Measurements from ENCODE around the gene ANKRD6.

Gene ANKRD6

GRCh38 chr6:89489078-89489477, 56.1 kb downstream of the ANKRD6 start:
- Histone ChIP-seq H3K4me3 (ENCODE audit: low read length in 2 of 2) (no peak overlapping the region), H3K27me3 (ENCODE audit: control insufficient read depth in 1 of 2, insufficient read depth in 2 of 2, low read length in 2 of 2) (no peaks in the 10 kb centered on the region), H3K4me1 (ENCODE audit: control insufficient read depth, insufficient read depth, low read length) (no peaks in the 10 kb centered on the region), H3K9ac (ENCODE audit: low read length in 2 of 2) (no peak overlapping the region), H3K9me3 (ENCODE audit: control insufficient read depth in 2 of 2, low read length in 2 of 2) (no peaks in the 10 kb centered on the region), H3K27ac (ENCODE audit: low read length) (no peak overlapping the region), H3K36me3 (ENCODE audit: control insufficient read depth in 2 of 2, insufficient read depth in 2 of 2, low read length in 2 of 2) (no peaks in the 10 kb centered on the region)

- Histone ChIP-seq H3K9me3 (ENCODE audit: control insufficient read depth in 2 of 2, low read length in 2 of 2) (no peaks in the 10 kb centered on the region), H3K36me3 (ENCODE audit: control insufficient read depth in 2 of 2, insufficient read depth in 2 of 2, low read length in 2 of 2) (no peaks in the 10 kb centered on the region), H3K4me1 (ENCODE audit: control insufficient read depth, insufficient read depth, low read length) (no peaks in the 10 kb centered on the region), H3K27me3 (ENCODE audit: control insufficient read depth in 1 of 2, insufficient read depth in 2 of 2, low read length in 2 of 2) (no peaks in the 10 kb centered on the region), H3K4me3 (ENCODE audit: low read length in 2 of 2) (no peak overlapping the region), H3K9ac (ENCODE audit: low read length in 2 of 2) (no peak overlapping the region), H3K27ac (ENCODE audit: low read length) (no peak overlapping the region)
Observed at GRCh38 chr6:89492025-89492640, 59.2 kb downstream of the ANKRD6 start.

- no peaks in the 10 kb centered on the region for H3K36me3 ChIP-seq (ENCODE audit: control insufficient read depth in 2 of 2, insufficient read depth in 2 of 2, low read length in 2 of 2)
- H3K9ac ChIP-seq (ENCODE audit: low read length in 2 of 2) = no peak overlapping the region
- H3K27me3 ChIP-seq (ENCODE audit: control insufficient read depth in 1 of 2, insufficient read depth in 2 of 2, low read length in 2 of 2) = no peaks in the 10 kb centered on the region
- no peaks in the 10 kb centered on the region for H3K4me1 ChIP-seq (ENCODE audit: control insufficient read depth, insufficient read depth, low read length)
- no peak overlapping the region for H3K27ac ChIP-seq (ENCODE audit: low read length)
- H3K9me3 ChIP-seq (ENCODE audit: control insufficient read depth in 2 of 2, low read length in 2 of 2) = no peaks in the 10 kb centered on the region
- no peak overlapping the region for H3K4me3 ChIP-seq (ENCODE audit: low read length in 2 of 2)
Observed at GRCh38 chr6:89494131-89494793, 61.3 kb downstream of the ANKRD6 start.

- H3K4me3 ChIP-seq (ENCODE audit: low read length in 2 of 2) = no peak overlapping the region
- H3K27me3 ChIP-seq (ENCODE audit: control insufficient read depth in 1 of 2, insufficient read depth in 2 of 2, low read length in 2 of 2) = no peaks in the 10 kb centered on the region
- H3K9me3 ChIP-seq (ENCODE audit: control insufficient read depth in 2 of 2, low read length in 2 of 2) = no peaks in the 10 kb centered on the region
- no peak overlapping the region for H3K9ac ChIP-seq (ENCODE audit: low read length in 2 of 2)
- H3K27ac ChIP-seq (ENCODE audit: low read length) = no peak overlapping the region
- H3K36me3 ChIP-seq (ENCODE audit: control insufficient read depth in 2 of 2, insufficient read depth in 2 of 2, low read length in 2 of 2) = no peaks in the 10 kb centered on the region
- H3K4me1 ChIP-seq (ENCODE audit: control insufficient read depth, insufficient read depth, low read length) = no peaks in the 10 kb centered on the region
Observed at GRCh38 chr6:89495961-89496535, 63.1 kb downstream of the ANKRD6 start.

- H3K9me3 ChIP-seq (ENCODE audit: control insufficient read depth in 2 of 2, low read length in 2 of 2) = no peaks in the 10 kb centered on the region
- no peaks in the 10 kb centered on the region for H3K4me1 ChIP-seq (ENCODE audit: control insufficient read depth, insufficient read depth, low read length)
- no peak overlapping the region for H3K9ac ChIP-seq (ENCODE audit: low read length in 2 of 2)
- H3K36me3 ChIP-seq (ENCODE audit: control insufficient read depth in 2 of 2, insufficient read depth in 2 of 2, low read length in 2 of 2) = no peaks in the 10 kb centered on the region
- no peaks in the 10 kb centered on the region for H3K27me3 ChIP-seq (ENCODE audit: control insufficient read depth in 1 of 2, insufficient read depth in 2 of 2, low read length in 2 of 2)
- H3K4me3 ChIP-seq (ENCODE audit: low read length in 2 of 2) = no peak overlapping the region
- H3K27ac ChIP-seq (ENCODE audit: low read length) = no peak overlapping the region
Observed at GRCh38 chr6:89500611-89501010, 67.7 kb downstream of the ANKRD6 start.

- no peak overlapping the region for H3K27ac ChIP-seq (ENCODE audit: low read length)
- H3K36me3 ChIP-seq (ENCODE audit: control insufficient read depth in 2 of 2, insufficient read depth in 2 of 2, low read length in 2 of 2) = no peaks in the 10 kb centered on the region
- H3K4me1 ChIP-seq (ENCODE audit: control insufficient read depth, insufficient read depth, low read length) = no peaks in the 10 kb centered on the region
- H3K4me3 ChIP-seq (ENCODE audit: low read length in 2 of 2) = no peak overlapping the region
- no peaks in the 10 kb centered on the region for H3K9me3 ChIP-seq (ENCODE audit: control insufficient read depth in 2 of 2, low read length in 2 of 2)
- no peaks in the 10 kb centered on the region for H3K27me3 ChIP-seq (ENCODE audit: control insufficient read depth in 1 of 2, insufficient read depth in 2 of 2, low read length in 2 of 2)
- H3K9ac ChIP-seq (ENCODE audit: low read length in 2 of 2) = no peak overlapping the region
Observed at GRCh38 chr6:89501222-89501621, 68.3 kb downstream of the ANKRD6 start.

- no peak overlapping the region for H3K27ac ChIP-seq (ENCODE audit: low read length)
- H3K36me3 ChIP-seq (ENCODE audit: control insufficient read depth in 2 of 2, insufficient read depth in 2 of 2, low read length in 2 of 2) = no peaks in the 10 kb centered on the region
- no peak overlapping the region for H3K4me3 ChIP-seq (ENCODE audit: low read length in 2 of 2)
- no peaks in the 10 kb centered on the region for H3K4me1 ChIP-seq (ENCODE audit: control insufficient read depth, insufficient read depth, low read length)
- no peaks in the 10 kb centered on the region for H3K27me3 ChIP-seq (ENCODE audit: control insufficient read depth in 1 of 2, insufficient read depth in 2 of 2, low read length in 2 of 2)
- no peak overlapping the region for H3K9ac ChIP-seq (ENCODE audit: low read length in 2 of 2)
- no peaks in the 10 kb centered on the region for H3K9me3 ChIP-seq (ENCODE audit: control insufficient read depth in 2 of 2, low read length in 2 of 2)
Observed at GRCh38 chr6:89501753-89502152, 68.8 kb downstream of the ANKRD6 start.

- no peak overlapping the region for H3K4me3 ChIP-seq (ENCODE audit: low read length in 2 of 2)
- no peak overlapping the region for H3K9ac ChIP-seq (ENCODE audit: low read length in 2 of 2)
- H3K9me3 ChIP-seq (ENCODE audit: control insufficient read depth in 2 of 2, low read length in 2 of 2) = no peaks in the 10 kb centered on the region
- no peaks in the 10 kb centered on the region for H3K27me3 ChIP-seq (ENCODE audit: control insufficient read depth in 1 of 2, insufficient read depth in 2 of 2, low read length in 2 of 2)
- no peak overlapping the region for H3K27ac ChIP-seq (ENCODE audit: low read length)
- no peaks in the 10 kb centered on the region for H3K36me3 ChIP-seq (ENCODE audit: control insufficient read depth in 2 of 2, insufficient read depth in 2 of 2, low read length in 2 of 2)
- no peaks in the 10 kb centered on the region for H3K4me1 ChIP-seq (ENCODE audit: control insufficient read depth, insufficient read depth, low read length)
Observed at GRCh38 chr6:89503641-89504040, 70.7 kb downstream of the ANKRD6 start.

GRCh38 chr6:89505847-89506246, 72.9 kb downstream of the ANKRD6 start:
- Histone ChIP-seq H3K9ac (ENCODE audit: low read length in 2 of 2) (no peak overlapping the region), H3K4me3 (ENCODE audit: low read length in 2 of 2) (no peak overlapping the region), H3K27ac (ENCODE audit: low read length) (no peak overlapping the region)

GRCh38 chr6:89506716-89507617, 74.0 kb downstream of the ANKRD6 start:
- H3K27me3 ChIP-seq (ENCODE audit: control insufficient read depth in 1 of 2, insufficient read depth in 2 of 2, low read length in 2 of 2) = no peaks in the 10 kb centered on the region
- no peaks in the 10 kb centered on the region for H3K9me3 ChIP-seq (ENCODE audit: control insufficient read depth in 2 of 2, low read length in 2 of 2)
- H3K36me3 ChIP-seq (ENCODE audit: control insufficient read depth in 2 of 2, insufficient read depth in 2 of 2, low read length in 2 of 2) = peaks cover 0 to 2% of the 10 kb centered on the region in 2 donors
- no peak overlapping the region for H3K4me3 ChIP-seq (ENCODE audit: low read length in 2 of 2)
- no peak overlapping the region for H3K9ac ChIP-seq (ENCODE audit: low read length in 2 of 2)
- H3K27ac ChIP-seq (ENCODE audit: low read length) = no peak overlapping the region
- H3K4me1 ChIP-seq (ENCODE audit: control insufficient read depth, insufficient read depth, low read length) = no peaks in the 10 kb centered on the region

More at GRCh38 chr6:89505847-89506246, 72.9 kb downstream of the ANKRD6 start:
- no peaks in the 10 kb centered on the region for H3K4me1 ChIP-seq (ENCODE audit: control insufficient read depth, insufficient read depth, low read length)
- H3K9me3 ChIP-seq (ENCODE audit: control insufficient read depth in 2 of 2, low read length in 2 of 2) = no peaks in the 10 kb centered on the region
- peaks cover 0 to 2% of the 10 kb centered on the region in 2 donors for H3K36me3 ChIP-seq (ENCODE audit: control insufficient read depth in 2 of 2, insufficient read depth in 2 of 2, low read length in 2 of 2)
- H3K27me3 ChIP-seq (ENCODE audit: control insufficient read depth in 1 of 2, insufficient read depth in 2 of 2, low read length in 2 of 2) = no peaks in the 10 kb centered on the region
